ENCODE data around the gene KRT16. TPM values are rescaled to one million over a fixed set of nuclear protein-coding genes. Genes with fewer than 3 reads are reported as not detected.
"Not testable (repeated sequence)": the region's sequence is repeated elsewhere in the genome, so short reads cannot be mapped to it uniquely, and the experiment has no call there.

Gene KRT16
- total RNA-seq, 1 donor from 2014 or later = not detected

DNA sequence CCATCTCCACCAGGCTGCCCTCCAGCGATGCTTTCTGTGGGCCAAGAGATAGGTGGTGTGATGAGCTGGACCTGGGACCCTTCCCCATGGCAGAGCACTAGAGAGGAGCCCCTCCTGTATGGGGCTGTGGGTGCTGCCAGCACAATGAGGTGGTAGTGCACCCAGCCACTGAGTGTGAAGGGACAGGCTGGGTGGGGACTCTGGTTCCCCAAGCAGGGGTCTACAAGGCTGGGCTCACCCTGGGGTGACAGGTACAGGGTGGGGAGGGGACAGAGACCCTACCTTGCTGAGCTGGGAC lies 15.5 kb upstream of the KRT16 start:
- intact Hi-C loops (cut with micrococcal nuclease) = not testable (repeated sequence)

DNA sequence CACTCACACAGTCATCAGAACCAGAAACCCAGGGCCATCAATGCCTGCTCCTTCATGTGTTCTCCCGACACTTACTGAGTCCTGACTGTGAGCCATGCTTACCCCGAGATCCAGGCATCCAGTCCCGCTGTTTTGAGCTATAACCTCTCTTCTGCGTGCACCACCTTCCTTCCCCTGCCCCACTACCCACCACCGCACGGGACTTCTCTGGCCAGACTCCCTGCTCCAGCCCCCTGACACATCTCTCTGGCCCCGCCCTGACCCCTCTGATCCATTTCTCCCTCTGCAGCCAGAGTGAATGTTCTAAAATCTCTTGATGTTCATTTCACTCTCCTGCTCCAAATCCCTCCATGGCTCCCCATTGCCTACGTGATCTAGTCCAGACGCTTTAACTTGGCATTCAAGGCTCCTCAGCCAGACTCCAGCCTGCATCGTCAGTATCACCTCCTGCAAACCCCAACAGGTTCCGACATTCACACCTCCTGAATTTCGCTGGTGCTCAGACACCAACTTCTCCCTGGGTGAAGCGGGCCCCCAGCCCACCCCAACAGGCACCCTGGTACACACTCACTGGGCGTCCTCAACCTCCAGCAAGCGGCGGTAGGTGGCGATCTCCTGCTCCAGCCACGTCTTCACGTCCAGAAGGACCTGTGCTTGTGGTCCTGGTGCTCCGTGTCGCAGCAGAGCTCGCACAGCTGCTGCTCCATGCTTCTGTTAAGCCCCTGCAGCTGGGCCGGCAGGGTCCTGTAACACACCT lies 14.9 kb upstream of the KRT16 start:
- intact Hi-C loops (cut with micrococcal nuclease) = no loop called here

DNA sequence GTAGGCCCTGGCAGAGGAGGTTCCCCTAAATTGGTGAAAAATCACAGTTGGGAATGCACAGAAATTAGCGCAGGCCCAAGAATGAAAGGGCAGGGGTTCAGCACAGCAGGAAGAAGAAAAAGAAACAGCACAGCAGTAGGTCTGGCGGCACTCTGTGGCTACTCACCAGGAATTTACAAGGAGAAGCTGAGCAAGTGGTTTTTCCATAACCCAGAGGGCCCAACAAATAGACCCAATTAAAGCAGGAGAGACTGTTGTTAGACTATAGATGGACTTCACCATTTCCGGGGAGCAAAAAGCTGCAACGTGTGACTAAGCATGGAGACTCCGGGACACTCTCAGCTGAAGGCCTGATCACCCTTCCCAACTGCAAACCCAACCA lies 14.3 kb upstream of the KRT16 start:
- intact Hi-C loops (cut with micrococcal nuclease) = not testable (repeated sequence)

- intact Hi-C loops (cut with micrococcal nuclease) = not testable (repeated sequence)
Measured at GRCh38 chr17:41626028-41626913, 13.7 kb upstream of the KRT16 start.

DNA sequence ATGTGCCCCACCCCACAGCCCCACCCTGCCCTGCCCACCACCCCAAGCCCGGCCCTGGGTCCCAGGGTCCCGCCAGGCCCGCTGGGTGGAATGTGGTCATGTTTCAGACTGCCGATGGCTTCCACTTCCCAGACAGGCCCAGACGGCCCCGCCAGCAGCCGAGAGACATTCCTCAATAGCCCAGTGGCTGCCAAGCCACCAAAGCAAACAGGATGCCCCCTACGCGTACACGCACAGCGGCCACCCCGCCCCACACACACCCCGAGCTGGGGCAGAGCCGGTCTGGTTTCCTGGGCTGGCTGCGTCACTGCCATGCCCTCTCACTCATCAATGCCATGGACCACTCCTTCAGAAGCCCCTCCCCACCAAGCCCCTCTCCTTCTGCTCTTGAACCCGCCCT lies 13.0 kb upstream of the KRT16 start:
- intact Hi-C loops (cut with micrococcal nuclease) = no loop called here

DNA sequence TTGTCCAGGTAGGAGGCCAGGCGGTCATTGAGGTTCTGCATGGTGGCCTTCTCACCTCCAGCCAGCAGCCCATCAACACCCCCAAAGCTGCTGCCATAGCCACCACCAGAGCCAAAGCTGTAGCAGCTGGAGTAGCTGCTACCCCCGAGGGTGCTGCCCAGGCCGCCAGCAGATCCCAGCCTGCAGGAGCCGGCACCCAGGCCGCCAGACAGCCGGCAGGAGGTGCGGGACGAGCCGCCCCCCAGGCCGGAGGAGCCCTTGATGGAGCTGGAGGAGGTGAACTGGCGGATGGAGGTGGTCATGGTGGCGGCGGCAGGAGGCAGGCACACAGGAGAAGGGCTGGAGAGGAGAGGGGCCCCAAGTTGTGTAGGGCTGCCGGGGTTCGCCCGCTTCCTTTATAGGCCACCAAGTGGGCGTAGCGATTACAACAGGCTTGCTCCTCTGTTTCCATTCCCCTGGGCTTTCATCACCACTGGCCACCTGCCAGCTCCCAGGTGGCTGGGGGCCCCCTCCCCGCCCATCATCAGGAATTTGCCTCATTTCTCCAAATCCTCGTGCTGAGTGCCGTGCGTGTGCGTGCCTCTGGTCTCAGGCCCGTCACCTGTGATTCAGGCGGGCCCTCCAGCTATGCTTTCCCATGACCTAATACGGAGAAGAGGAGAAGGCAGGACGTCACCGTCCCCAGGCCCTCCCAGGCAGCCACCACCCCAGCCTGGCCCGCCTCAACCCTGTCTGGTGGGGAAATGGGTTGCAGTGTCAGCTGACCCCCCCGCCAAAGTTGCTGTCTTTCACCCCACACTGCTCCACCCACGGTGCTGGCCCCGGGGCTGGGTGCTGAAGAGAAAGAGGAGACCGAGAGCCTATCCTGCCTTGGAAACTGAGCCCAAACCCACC lies 11.9 kb upstream of the KRT16 start, which contains the start of gene KRT17:
KRT17 (minus strand) TSS at position 368 of the 894 bp plus-strand sequence; CDS start at position 302, 66 bp downstream.
- intact Hi-C loops (cut with micrococcal nuclease) = no loop called here

DNA sequence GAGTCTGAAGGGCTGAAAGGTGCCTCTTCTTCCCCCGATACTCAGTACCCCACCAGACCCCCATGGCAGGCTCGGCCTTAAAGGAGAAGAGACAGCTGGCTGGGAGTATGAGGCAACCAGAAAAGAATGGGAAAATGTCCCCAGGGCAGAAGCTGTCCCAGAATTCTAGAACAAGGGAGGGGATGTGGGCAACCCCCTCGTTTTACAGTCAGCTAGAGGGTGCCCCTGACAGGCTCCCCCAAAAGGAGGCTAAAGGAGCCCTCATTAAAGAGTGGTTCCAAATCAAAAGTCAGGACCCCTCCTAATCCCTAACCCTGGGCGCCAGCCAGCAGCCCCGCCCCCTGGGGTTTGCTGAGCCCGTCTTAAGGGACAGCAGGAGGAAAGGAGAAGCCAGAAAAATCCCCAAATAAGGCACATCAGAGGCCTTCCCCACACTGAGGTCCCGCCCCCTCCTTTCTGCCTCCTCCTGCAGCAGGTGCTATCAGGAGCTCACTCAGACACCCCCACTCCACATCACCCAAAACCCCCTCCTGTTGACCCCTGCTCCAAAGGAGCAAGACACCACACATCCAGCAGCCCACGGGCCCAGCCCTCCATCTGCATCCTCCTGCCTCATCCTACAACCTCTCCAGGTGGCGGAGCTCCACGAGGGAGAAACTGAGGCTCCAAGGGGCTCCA lies 10.8 kb upstream of the KRT16 start:
- intact Hi-C loops (cut with micrococcal nuclease) = not testable (repeated sequence)

GRCh38 chr17:41622340-41623183 lies 10.0 kb upstream of the KRT16 start:
- intact Hi-C loops (cut with micrococcal nuclease) = not testable (repeated sequence)

- intact Hi-C loops (cut with micrococcal nuclease) = no loop called here
Measured at GRCh38 chr17:41621916-41622315, 9.3 kb upstream of the KRT16 start.

GRCh38 chr17:41621435-41621817 lies 8.9 kb upstream of the KRT16 start:
- intact Hi-C loops (cut with micrococcal nuclease) = not testable (repeated sequence)

DNA sequence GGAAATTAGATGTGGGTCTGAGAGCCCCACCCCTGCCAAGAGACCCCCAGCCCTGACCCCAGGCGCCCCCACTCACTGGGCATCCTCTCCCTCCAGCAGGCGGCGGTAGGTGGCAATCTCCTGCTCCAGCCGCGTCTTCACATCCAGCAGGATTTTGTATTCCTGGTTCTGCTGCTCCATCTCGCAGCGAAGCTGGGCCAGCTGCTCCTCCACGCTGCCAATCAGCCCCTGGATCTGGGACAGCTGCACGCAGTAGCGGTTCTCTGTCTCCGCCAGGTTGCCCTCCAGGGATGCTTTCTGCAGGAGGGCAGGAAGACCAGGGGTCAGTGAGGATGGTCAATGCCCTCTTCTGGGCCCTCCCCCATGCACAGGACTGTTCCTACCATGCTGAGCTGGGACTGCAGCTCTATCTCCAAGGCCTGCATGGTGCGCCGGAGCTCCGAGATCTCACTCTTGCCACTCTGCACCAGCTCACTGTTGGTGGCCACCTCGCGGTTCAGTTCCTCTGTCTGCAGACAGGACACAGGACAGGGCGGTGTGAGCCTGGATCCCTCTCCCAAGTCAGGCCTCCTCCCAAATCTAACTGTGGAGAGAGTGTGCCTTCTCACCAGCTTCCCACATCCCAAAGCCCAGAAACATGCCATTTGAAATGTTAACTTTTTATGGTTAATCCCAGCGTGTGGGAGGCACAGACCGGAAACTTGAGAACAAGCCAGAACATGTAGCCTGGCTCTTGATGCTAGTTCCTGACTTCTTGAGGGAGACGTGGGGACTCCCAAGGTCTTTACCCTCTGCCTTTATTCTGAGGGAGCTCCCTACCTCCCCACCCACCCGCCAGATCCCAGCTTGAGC lies 8.2 kb upstream of the KRT16 start:
- intact Hi-C loops (cut with micrococcal nuclease) = no loop called here

GRCh38 chr17:41619927-41620582 lies 7.5 kb upstream of the KRT16 start:
- intact Hi-C loops (cut with micrococcal nuclease) = not testable (repeated sequence)

- intact Hi-C loops (cut with micrococcal nuclease) = no loop called here
Measured at GRCh38 chr17:41619036-41619926, 6.7 kb upstream of the KRT16 start.

DNA sequence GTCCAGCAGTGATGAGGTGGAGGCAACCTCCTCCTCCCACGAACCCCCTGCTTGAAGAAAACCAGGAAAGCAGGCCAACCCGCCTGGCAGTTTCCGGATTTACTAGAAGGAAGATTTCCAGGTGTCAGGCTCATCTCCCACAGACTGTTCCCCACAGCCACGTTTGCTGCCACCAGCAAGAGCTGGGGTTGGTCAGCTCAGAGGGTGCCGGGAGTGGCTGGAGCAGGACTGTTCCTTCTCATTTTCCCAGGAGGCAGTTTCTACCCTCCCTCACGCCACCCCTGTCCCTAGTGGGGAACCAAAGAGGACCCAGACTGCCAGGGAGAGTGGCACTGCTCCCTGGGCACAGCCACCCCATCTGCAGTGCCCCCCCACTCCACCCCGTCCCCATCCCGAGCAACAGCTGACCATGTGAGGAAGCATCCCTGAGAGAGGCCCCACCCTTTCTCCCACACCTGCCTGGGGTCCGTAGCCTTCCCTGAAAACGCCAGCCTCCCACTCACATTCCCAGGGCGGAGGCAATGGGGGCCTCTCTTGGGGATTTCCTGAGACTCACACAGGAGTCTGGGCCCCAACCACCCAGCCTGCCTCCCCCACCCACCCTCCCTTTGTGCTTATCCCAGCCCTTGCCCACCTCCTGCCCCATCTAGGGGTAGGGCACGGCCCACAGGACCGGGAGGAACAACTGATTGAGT lies 5.9 kb upstream of the KRT16 start:
- intact Hi-C loops (cut with micrococcal nuclease) = no loop called here

GRCh38 chr17:41617698-41618097 lies 5.1 kb upstream of the KRT16 start:
- intact Hi-C loops (cut with micrococcal nuclease) = no loop called here

- intact Hi-C loops (cut with micrococcal nuclease) = no loop called here
Measured at GRCh38 chr17:41617136-41617535, 4.6 kb upstream of the KRT16 start.

- intact Hi-C loops (cut with micrococcal nuclease) = not testable (repeated sequence)
Measured at GRCh38 chr17:41616486-41616885, 3.9 kb upstream of the KRT16 start.
